Measurements from ENCODE around the gene NBPF3. TPM values are rescaled to one million over a fixed set of nuclear protein-coding genes. Genes with fewer than 3 reads are reported as not detected.
"Not testable (repeated sequence)": the region's sequence is repeated elsewhere in the genome, so short reads cannot be mapped to it uniquely, and the experiment has no call there.

Gene NBPF3
- total RNA-seq, 2 experiments from 2014 or later: 7.9 to 9.4 TPM

- intact Hi-C loops (cut with micrococcal nuclease): no loop called here
- no peaks in the 10 kb centered on the region for H3K27me3 Mint-ChIP-seq
- POLR2A ChIA-PET: no interaction called here
Measured at GRCh38 chr1:21469581-21469980, 29.6 kb downstream of the NBPF3 start.

GRCh38 chr1:21472861-21473260 is 32.9 kb downstream of the NBPF3 start:
- Mint-ChIP-seq H3K9me3 (no peaks in the 10 kb centered on the region), H3K4me1 (ENCODE audit: low read depth) (no peaks in the 10 kb centered on the region), H3K36me3 (ENCODE audit: low read depth) (peaks cover 2% of the 10 kb centered on the region), H3K27me3 (no peaks in the 10 kb centered on the region), H3K27ac (no peak overlapping the region), H3K4me3 (no peak overlapping the region)
- ChIA-PET POLR2A (no interaction called here), CTCF (no interaction called here)
- TF ChIP-seq, protein P1, sequence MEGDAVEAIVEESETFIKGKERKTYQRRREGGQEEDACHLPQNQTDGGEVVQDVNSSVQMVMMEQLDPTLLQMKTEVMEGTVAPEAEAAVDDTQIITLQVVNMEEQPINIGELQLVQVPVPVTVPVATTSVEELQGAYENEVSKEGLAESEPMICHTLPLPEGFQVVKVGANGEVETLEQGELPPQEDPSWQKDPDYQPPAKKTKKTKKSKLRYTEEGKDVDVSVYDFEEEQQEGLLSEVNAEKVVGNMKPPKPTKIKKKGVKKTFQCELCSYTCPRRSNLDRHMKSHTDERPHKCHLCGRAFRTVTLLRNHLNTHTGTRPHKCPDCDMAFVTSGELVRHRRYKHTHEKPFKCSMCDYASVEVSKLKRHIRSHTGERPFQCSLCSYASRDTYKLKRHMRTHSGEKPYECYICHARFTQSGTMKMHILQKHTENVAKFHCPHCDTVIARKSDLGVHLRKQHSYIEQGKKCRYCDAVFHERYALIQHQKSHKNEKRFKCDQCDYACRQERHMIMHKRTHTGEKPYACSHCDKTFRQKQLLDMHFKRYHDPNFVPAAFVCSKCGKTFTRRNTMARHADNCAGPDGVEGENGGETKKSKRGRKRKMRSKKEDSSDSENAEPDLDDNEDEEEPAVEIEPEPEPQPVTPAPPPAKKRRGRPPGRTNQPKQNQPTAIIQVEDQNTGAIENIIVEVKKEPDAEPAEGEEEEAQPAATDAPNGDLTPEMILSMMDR (IDR thresholded peaks at IDR 0.05): no peak
- ATAC-seq (no peak), DNase-seq (no peak)
- intact Hi-C loops (cut with micrococcal nuclease): no loop called here

More at GRCh38 chr1:21469581-21469980, 29.6 kb downstream of the NBPF3 start:
- H3K9me3 Mint-ChIP-seq: no peaks in the 10 kb centered on the region
- no peak overlapping the region for H3K4me3 Mint-ChIP-seq
- H3K27ac Mint-ChIP-seq: no peak overlapping the region
- no peaks in the 10 kb centered on the region for H3K4me1 Mint-ChIP-seq (ENCODE audit: low read depth)
- ATAC-seq (no peak), DNase-seq (no peak)
- CTCF ChIA-PET: interaction anchor here (0.8 to 1.3 kb wide), 3 partner anchors 10 to 21 kb away, joined by 3 to 4 read pairs (median 3); no protein-coding TSS in a partner anchor
- TF ChIP-seq, protein P1 (IDR thresholded peaks at IDR 0.05): no peak
- no peaks in the 10 kb centered on the region for H3K36me3 Mint-ChIP-seq (ENCODE audit: low read depth)

DNA sequence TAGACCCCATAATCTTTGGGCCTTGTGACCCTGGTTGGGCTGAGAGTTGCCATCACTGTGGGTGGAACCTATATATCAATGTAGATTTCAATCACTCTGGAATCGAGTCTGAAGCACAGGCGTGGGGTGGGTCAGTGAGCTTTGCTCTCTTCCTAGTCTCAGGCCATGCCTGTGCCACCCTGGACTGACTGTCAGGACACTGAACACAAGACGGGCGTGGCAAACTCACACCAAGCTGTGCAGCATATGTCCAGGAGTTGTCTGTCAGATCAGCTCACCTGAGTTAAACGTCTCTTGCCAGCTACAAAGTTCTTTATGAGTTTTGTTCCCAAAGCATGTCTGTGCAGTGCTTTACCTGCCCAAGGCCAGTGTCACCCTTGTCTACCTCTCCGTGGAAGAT is 38.4 kb downstream of the NBPF3 start:
- DNase-seq (no peak), ATAC-seq (no peak)
- no peak overlapping the region for H3K27ac Mint-ChIP-seq
- H3K4me1 Mint-ChIP-seq (ENCODE audit: low read depth): no peaks in the 10 kb centered on the region
- H3K4me3 Mint-ChIP-seq: no peak overlapping the region
- intact Hi-C loops (cut with micrococcal nuclease): no loop called here
- no peaks in the 10 kb centered on the region for H3K9me3 Mint-ChIP-seq
- TF ChIP-seq, protein P1 (IDR thresholded peaks at IDR 0.05): no peak
- CTCF ChIA-PET: no interaction called here
- POLR2A ChIA-PET: no interaction called here
- H3K36me3 Mint-ChIP-seq (ENCODE audit: low read depth): peaks cover 6% of the 10 kb centered on the region
- peaks cover 2% of the 10 kb centered on the region for H3K27me3 Mint-ChIP-seq

GRCh38 chr1:21483881-21484280 is 43.9 kb downstream of the NBPF3 start:
- H3K36me3 Mint-ChIP-seq (ENCODE audit: low read depth); H3K27ac Mint-ChIP-seq; ATAC-seq; H3K4me1 Mint-ChIP-seq (ENCODE audit: low read depth); intact Hi-C loops (cut with micrococcal nuclease); CTCF ChIA-PET; H3K9me3 Mint-ChIP-seq; DNase-seq; POLR2A ChIA-PET; H3K4me3 Mint-ChIP-seq; H3K27me3 Mint-ChIP-seq: not testable (repeated sequence)

DNA sequence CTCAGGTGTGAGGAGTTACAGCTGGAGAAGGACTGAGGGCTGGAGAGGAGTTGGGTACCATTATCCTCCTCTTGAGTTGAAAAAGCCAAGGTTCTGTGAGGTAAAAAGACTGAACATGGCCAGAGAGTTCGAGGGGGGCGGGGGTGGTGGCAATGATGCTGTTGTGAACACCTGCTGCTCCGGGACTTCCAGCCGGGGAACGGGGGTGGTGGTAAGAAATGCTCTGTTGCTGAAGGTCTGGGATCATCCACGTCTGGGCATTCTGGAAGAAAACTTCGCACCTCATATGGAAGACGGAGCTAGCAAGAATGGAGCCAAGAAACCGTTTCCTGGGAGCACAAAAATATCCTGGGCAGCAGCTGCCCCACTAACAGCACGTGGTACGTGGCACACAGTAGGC is 49.2 kb downstream of the NBPF3 start:
- TF ChIP-seq, protein P1 (IDR thresholded peaks at IDR 0.05): no peak
- ChIA-PET POLR2A (no interaction called here), CTCF (interaction anchor here (1.0 to 3.0 kb wide), 4 partner anchors 14 to 257 kb away, joined by 3 to 19 read pairs (median 7); no protein-coding TSS in a partner anchor)
- intact Hi-C loops (cut with micrococcal nuclease): no loop called here
- Mint-ChIP-seq H3K27ac (no peak overlapping the region), H3K9me3 (no peaks in the 10 kb centered on the region), H3K4me1 (ENCODE audit: low read depth) (peaks cover 7% of the 10 kb centered on the region), H3K36me3 (ENCODE audit: low read depth) (no peaks in the 10 kb centered on the region), H3K27me3 (peaks cover 8% of the 10 kb centered on the region), H3K4me3 (peak overlapping the region; percentile 15)
- DNase-seq: no peak
- ATAC-seq: no peak

Data from activated CD8-positive, alpha-beta T cell treated with anti-CD3 and anti-CD28 coated beads for 36 hours (primary cell).